LNCAP (cell line): Measurements from ENCODE around the gene PCDHB11.

Source experiments
- CTCF ChIP-seq: fragments of 450-650 bp; IDR thresholded peaks from 2 replicates; pipeline ENCODE4 v1.5.1; 2017; ENCODE audit warnings: mild to moderate bottlenecking

PCDHB11 gene

GRCh38 chr5:141250576-141250975 lies 51.1 kb downstream of the PCDHB11 start:
- TF ChIP-seq CTCF: no peak
